DOHH2 (cell line): ENCODE data around the gene STOM.

Experiments used
- EZH2phosphoT487 ChIP-seq: fragments of 200-600 bp; sonication (generic); IDR thresholded peaks from 2 replicates; pipeline ENCODE4 v1.6.1; 2017; ENCODE audit warnings: borderline replicate concordance, mild to moderate bottlenecking, antibody characterized with exemption, low read length, moderate library complexity, mixed read lengths
- TF ChIP-seq, protein P1 (sequence below): fragments of 200-600 bp; sonication (generic); IDR thresholded peaks from one replicate; pipeline ENCODE4 v1.5.1; 2014; ENCODE audit warnings: antibody characterized with exemption, mild to moderate bottlenecking, low read depth, low read length; ENCODE audit not compliant: poor library complexity, severe bottlenecking

DNA sequence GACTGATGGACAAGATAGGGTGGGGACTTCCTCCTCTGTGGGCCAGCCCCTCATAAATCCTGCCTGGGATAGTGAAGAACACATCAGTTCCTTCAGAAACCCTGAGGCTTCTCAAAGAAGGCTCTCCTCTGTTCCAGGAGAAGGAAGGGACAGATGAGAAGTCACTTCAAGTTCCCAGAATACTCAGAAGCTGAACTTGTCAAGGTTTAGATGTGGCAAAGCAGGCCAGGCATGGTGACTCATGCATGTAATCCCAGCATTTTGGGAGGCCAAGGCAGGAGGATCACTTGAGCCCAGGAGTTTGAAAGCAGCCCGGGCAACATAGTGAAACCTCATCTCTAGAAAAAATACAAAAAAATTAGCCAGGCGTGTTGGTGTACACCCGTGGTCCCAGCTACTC is 38.5 kb downstream of the STOM start:
- TF ChIP-seq, protein P1, sequence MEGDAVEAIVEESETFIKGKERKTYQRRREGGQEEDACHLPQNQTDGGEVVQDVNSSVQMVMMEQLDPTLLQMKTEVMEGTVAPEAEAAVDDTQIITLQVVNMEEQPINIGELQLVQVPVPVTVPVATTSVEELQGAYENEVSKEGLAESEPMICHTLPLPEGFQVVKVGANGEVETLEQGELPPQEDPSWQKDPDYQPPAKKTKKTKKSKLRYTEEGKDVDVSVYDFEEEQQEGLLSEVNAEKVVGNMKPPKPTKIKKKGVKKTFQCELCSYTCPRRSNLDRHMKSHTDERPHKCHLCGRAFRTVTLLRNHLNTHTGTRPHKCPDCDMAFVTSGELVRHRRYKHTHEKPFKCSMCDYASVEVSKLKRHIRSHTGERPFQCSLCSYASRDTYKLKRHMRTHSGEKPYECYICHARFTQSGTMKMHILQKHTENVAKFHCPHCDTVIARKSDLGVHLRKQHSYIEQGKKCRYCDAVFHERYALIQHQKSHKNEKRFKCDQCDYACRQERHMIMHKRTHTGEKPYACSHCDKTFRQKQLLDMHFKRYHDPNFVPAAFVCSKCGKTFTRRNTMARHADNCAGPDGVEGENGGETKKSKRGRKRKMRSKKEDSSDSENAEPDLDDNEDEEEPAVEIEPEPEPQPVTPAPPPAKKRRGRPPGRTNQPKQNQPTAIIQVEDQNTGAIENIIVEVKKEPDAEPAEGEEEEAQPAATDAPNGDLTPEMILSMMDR: no peak
- no peak for TF ChIP-seq EZH2phosphoT487
